HT-29 (cell line): ENCODE measurements around the gene CIZ1. TPM values are rescaled to one million over a fixed set of nuclear protein-coding genes. Genes with fewer than 3 reads are reported as not detected.

Source experiments
- DNase-seq: peaks from one replicate; pipeline ENCODE4 v3.0.0-alpha.2; 2015; ENCODE audit warnings: low spot score
- total RNA-seq: library from RNA; depleted of rRNA; stranded (reverse); fragments of >200 nt; shearing (Covaris generic); gene quantifications from 2 replicates; pipeline ENCODE4 v1.2.3, GENCODE V29; 2014

Gene CIZ1
- total RNA-seq, 1 experiment from 2014 or later = 99.1 TPM

DNA sequence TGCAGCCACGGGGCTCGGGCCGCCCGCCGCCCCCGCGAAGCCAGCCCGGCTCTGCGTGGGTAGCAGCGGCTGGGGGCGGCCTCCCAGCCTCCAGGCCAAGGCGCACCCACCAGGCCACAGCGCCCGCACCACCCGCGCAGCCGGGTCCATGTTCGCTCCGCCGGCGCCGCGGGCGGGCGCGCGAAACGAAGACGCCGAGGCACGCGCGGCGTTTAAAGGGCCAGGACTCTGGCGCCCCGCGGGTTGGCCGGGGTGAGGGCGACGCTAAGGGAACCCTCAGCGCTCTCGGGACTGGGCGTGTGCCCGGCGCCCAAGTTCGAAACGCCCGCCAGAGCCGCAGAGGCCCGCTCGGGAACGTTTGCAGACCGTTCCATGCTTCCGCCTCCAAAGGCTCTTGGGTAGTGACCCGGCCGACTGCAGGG, 63.8 kb downstream of the CIZ1 start, which contains the start of gene PTGES2:
TSS of gene PTGES2 (minus strand) at position 162 of the 422 bp plus-strand sequence. CDS start at position 150, 12 bp downstream.
- peak; percentile 86 for DNase-seq

DNA sequence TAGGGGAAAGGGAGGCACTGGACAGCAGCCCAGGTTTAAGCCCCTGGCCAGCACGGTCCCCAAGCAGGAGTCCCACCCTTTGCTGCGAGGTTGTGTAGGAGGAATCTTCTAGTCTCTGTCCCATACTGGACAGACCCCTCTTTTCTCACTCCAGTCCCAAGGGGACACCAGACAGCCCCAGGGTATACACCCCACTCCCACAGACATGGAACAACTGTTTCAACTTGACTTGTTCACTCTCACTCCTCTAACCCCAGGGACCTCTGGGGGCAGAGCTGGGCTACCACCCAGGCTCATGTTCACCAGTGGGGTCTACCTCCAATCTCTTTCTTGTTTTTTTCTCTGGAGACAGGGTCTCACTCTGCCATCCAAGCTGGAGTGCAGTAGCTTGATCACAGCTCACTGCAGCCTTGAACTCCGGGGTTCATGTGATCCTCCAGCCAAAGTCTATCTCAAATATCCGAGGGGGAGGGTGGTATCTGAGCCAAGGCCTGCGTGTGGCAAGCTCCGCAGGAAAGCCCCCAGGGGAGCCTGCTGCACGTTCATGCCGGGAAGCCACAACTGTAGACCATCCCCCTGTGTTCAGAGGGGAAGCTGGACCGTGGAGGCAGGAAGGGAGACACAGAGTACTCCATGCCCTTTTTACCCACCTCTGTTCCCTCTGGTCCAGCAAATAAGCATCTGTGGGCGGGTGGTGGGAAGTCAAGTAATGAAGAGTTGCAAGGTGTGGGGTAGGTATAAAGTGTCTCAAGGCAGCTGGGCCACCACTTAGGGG, 65.6 kb downstream of the CIZ1 start:
- DNase-seq = no peak

DNA sequence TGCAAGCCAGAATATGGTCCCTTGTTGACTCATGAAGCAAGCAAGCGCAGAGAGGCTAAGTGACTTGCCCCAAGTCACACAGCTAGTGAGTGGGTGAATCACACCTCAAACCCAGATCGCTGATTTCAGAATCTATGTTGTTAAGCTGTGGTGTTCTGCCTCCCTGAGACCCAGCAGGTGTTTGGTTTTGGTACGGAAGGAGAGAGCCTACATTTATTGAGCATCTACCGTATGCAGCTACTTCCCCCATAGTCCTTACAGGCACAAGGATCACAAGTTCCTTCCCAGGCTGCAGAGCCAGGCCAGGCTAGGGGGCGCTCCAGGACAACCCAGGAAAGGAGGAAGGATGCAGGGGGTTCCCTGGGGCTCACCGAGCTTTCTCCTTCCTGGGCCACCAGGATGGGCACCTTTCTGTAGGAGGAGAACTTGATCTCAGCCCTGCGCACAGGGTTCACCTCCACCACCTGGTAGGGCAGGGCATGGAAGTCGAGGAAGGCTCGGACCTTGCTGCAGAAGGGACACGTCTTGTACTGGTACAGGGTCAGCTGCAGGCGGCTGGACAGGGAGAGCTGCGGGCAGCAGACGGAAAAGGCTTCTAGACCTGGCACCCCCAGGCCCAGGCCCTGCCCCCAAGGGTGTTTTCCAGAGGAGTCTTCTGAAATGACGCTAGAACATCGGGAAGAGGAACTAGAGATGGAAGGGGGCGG, 66.3 kb downstream of the CIZ1 start:
- DNase-seq = peak; percentile 88

DNA sequence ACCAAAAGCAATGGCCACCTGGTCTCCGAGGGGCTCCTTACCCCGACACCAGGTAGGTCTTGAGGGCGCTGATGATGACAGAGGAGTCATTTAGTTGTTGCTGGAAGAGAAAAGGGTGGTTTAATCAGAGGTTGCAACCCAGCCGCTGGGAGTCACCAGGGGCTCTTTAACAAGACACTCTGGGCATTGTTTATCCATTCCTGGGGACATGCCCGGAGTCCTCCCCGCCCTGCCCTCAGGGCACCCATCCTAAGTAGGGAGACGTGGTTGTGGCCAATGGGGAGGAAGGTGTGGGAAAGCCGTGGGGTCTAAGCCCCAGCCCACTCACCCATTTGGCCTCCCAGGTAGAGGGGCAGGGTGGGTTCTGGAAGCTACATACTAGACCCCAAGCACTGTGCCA, 66.9 kb downstream of the CIZ1 start:
- no peak for DNase-seq

DNA sequence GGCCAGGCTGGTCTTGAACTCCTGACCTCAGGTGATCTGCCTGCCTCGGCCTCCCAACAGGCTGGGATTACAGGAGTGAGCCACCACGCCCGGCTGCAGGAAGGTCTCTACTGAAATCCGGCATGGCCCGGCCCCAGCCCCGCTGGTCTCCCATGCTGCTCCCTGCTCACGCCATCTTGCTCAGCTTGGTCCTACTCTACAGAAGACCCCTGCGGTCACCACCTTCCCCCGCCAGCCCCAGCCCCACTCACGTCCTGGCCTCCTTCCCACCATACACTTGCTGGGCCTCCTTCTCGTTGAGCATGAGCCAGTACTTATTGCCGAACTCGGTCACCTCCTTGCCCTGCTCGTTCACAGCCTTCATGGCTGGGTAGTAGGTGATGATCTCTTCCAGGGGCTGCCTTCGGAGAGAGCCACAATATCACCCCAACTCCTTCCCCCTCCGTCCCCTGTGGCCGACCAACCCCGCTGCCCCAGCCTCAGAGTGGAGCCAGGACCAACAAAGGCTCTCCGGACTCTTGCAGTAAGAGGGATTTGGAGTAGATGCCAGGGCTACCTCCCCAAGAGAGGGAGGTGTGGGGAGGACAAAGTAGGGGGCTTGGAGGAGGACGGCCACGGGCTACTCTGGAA, 67.8 kb downstream of the CIZ1 start:
- DNase-seq = no peak

DNA sequence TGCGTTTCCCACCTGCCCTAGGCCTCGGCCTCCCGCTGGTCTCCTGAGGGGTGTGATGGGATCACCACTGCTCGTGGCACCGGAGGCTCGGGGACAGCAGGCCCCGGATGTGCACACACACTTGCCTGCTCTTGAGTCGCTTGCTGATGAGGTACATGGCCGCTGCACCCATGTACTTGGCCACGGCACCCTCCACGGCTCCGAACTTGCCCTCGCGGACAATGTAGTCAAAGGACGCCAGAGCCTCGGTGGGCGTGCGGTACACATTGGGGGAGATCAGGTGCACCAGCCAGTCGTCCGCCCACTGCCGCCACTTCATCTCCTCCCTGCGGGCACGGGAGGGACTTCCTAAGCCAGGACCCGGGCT, 68.6 kb downstream of the CIZ1 start:
- no peak for DNase-seq

DNA sequence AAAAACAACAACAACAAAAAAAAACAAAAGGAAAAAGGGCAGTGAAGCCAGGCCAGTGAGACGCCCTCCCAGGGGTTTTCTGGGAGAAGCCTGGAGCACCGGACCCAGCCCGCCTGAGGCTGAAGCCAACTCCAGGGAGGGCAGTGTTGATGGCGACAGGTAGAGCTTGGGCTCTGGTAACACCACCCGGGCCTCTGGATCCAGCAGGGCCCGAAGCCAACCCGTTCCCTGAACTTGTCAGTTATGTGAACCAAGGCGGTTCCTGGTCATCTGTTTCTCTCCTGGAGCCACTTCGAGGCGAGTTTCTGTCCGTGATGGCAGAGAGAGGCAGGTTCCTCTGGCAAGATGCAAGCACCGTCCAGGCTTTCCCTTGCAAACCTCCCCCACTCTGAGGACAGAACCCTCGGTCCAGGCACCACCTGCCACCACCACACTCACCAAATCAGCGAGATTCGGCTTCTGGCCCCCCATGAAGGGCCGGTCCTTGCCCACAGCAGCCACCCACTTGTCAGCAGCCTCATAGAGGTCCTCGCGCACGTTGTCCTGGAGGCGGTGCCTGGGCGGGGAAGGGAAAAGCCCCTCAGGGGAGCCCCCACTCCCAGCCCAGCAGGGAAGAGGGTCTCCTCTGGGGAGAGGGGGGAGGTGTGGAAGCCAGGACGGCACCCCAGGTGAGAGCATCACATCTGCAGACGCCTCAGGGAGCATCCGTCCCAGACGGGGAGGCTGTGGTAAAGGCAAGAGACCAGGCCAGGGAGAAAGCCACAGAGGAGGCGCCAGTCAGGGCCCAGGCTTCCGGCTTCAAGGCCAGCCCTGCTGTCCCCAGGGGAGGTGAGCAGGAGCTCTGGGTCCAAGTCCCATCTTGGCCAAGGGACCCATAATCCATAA, 69.2 kb downstream of the CIZ1 start:
- DNase-seq = no peak

DNA sequence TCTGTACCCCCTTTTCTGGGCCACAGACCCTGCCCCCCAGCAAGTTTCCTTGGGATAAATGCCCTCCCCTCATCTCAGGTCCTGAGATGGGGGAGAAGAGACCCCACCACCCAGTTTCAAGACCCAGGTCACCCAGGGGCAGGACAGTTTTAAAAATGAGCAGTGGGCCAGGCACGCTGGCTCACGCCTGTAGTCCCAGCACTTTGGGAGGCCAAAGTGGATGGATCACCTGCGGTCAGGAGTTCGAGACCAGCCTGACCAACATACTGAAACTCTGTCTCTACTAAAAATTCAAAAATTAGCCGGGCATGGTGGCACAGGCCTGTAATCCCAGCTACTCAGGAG, 69.9 kb downstream of the CIZ1 start:
- DNase-seq = no peak

DNA sequence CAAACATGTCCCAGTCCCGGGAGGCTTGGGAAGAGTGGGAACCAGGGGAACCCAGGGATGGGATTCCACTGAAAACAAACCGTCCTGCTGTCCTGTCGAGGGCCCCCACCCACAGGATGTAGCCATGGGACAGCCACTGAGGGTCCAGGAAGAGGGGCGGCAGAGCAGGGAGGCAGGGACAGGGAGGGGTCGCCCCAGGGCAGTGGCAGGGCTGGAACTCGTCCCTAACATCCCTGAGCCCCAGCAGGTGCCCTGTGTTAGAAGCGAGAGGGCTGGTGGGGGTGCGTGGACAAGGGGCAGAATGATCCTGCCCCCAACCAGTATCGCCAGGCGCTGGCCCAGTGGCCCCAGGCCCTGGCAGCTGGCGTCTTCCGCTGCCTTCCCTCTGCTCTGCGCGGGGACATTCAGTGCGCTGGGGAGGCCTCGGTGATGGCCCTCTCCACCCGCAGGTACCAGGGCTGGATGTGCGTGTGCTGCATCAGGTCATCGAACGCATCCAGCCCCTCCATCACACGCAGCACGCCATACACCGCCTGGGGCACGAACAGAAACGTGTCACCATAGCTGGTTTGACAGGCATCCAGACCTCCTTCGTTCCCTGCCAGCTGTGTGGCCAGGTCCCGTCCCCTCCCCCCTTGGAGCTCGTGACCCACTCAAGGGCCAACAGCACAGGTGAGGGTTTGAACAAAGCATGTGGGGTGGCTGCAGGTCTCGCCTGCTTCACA, 70.5 kb downstream of the CIZ1 start:
- DNase-seq = no peak

DNA sequence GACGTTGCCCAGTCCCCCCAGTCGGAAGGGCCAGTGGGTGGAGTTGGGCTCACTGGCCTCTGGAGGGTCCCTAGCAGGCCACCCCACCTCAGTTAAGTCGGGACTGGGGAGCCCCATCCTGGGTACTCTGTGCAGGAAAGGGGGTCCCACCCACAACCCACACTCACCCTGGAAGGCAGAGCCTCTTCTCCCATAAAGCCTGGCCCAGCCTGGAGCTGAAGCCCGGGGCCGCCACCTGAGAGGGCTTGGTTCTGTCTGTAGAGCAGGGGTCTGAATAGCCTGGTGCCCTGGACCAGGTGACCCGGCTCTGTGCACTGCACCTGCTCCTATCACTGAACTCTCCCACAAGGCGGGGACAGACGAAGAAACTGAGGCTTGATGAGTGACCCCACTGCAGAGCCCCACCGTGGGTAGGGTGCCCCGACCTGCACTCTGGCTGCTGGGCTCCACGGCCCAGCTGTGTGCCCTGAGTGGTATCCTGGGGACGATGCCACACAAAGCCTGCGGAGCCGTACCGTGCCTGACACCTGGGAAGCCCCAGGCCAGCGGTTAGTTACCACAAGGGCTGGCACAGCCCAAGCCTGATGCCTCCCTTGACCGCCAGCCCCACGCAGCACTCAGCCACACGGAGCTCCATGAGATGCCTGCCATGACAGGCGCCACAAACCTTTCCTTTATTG, 71.2 kb downstream of the CIZ1 start:
- no peak for DNase-seq

DNA sequence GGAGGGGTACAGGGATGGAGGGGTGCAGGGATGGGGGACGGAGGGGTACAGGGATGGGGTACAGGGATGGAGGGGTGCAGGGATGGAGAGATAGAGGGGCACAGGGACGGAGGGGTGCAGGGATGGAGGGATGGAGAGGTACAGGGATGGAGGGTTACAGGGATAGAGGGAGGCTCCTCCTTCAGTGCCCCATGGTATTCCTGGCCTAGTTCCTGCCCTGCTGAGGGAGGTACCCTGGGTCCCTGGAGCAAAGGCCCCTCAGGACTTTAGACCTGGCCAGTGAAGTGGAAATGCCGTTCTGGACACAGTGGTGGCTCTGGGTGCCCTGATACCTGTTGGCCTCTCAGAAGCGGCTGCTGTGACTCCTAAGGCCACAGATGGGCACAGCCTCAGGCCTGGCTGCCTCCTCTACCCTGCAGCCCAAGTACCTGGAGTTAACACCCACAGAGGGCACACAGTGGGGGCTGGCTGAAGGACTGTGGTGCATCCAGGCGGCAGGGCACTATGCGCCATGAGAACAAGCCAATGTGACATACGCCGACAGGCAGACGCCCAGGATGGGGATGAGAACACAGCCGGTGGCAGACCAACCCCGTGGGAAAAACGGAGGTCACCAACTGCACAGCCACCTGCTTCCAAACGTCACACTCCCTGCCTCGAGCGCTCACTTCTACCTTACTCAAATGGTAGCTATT, 72.3 kb downstream of the CIZ1 start:
- DNase-seq = no peak

DNA sequence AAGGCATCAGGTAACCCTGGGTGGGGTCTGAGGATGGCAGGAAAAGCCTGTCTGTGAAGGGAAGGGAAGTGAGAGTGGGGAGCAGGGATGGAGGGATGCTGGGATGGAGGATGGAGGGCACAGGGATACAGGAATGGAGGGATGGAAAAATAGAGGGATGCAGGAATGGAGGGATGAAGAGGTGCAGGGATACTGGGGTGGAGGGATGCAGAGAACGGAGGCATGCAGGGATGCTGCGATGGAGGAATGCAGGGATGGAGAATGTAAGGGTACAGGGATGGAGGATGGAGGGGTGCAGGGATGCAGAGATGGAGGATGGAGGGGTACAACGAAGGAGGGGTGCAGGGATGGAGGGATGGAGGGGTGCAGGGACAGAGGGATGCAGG, 72.9 kb downstream of the CIZ1 start:
- DNase-seq = no peak

DNA sequence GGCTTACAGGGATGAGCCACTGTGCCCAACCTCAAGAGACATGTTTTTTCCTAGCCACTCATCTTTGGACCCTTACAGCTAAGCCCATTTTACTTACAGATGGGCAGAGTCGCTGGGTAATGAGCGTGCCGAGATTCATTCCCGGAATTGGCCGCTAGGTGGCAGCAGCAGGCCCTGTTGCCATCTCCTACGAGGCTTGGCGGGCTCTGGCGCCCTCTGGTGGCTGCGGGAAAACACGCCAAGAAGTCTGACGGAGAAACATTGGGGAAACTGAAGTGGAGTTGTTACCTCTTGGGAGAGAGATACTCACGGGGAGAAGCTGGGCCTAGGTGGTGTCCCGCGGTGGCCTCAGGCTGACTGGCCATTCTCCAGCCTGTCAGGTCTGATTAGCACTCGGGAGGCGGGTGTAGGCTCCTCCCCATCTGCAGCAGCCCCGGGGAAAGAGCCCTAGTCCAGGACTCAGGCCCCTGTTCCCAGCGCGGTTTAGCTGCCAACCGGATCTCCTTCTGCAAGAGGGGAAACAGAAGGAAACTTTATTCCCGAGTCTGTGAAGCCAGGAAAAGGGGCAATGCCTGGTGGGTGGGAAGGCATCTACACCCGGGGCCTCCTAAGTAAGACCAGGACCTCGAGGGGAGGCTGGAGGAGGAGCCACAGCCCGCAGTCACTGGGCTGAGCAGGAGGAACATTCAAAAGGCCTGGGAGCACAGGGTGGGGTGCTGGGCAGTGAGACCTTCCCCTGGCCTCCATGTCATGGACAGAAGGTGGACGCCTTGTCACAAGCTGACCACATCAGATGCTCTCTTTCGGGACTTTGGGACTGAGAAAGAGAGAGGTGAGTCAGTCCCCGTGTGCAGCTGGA, 73.5 kb downstream of the CIZ1 start:
- DNase-seq = peak; percentile 97

DNA sequence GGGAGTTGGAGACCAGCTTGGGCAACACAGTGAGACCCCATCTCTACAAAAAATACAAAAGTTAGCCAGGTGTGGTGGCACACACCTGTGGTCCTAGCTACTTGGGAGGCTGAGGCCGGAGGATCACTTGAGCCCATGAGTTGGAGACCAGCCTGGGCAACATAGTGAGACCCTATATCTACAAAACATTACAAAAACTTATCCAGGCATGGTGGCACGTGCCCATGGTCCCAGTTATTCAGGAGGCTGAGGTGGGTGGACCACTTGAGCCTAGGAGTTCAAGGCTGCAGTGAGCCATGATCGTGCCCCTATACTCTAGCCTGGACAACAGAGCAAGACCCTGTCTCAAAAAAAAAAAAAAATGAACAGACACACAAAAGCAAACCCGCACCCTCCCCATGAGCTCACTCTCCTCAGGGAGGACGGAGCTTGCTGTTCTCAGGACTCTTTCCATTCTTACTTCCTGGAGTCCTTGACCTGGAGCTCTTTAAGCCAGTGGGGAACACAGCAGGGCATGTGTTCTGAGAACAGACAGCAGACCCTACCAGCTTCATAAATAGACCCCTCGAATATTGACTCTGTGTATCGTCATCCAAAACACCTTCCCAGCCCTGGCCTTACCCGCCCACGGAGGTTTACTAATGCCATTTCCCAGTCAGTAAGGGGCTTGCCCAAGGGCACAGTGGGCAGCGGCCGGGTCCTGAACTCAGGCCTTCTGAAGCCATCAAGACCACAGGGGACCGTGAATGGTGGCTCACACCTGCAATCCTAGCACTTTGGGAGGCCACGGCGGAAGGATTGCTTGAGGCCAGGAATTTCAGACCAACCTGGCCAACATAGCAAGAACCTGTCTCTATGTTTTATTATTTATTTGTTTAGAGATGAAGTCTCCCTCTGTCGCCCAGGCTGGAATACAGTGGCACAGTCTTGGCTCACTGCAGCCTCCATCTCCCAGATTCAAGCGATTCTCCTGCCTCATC, 75.0 kb downstream of the CIZ1 start:
- DNase-seq = no peak
